GM21619 (cell line): ENCODE results near the gene OSTN.

Experiments
- ATAC-seq: cut with Tn5 transposase; IDR thresholded peaks from one replicate; pipeline ENCODE4 v1.9.1; 2021; ENCODE audit not compliant: unreplicated experiment

OSTN gene

GRCh38 chr3:191234216-191234615 lies 35.2 kb downstream of the OSTN start:
- no peak for ATAC-seq

GRCh38 chr3:191235331-191236314 lies 36.6 kb downstream of the OSTN start:
- peak; percentile 99 for ATAC-seq

GRCh38 chr3:191236646-191237045 lies 37.6 kb downstream of the OSTN start:
- ATAC-seq = no peak

- no peak for ATAC-seq
Measured at GRCh38 chr3:191237047-191237882, 38.2 kb downstream of the OSTN start.

- no peak for ATAC-seq
Measured at GRCh38 chr3:191238321-191238817, 39.3 kb downstream of the OSTN start.

GRCh38 chr3:191239407-191240031 lies 40.5 kb downstream of the OSTN start:
- no peak for ATAC-seq

GRCh38 chr3:191240486-191240885 lies 41.4 kb downstream of the OSTN start:
- ATAC-seq = no peak

- ATAC-seq = peak; percentile 42
Measured at GRCh38 chr3:191244242-191244867, 45.3 kb downstream of the OSTN start.

GRCh38 chr3:191246034-191246433 lies 47.0 kb downstream of the OSTN start:
- ATAC-seq = peak; percentile 73

- no peak for ATAC-seq
Measured at GRCh38 chr3:191246630-191247029, 47.6 kb downstream of the OSTN start.

GRCh38 chr3:191253089-191253799 lies 54.2 kb downstream of the OSTN start:
- ATAC-seq = peak; percentile 39

GRCh38 chr3:191254098-191254873 lies 55.2 kb downstream of the OSTN start:
- ATAC-seq = no peak

- ATAC-seq = no peak
Measured at GRCh38 chr3:191255156-191255555, 56.1 kb downstream of the OSTN start.

- no peak for ATAC-seq
Measured at GRCh38 chr3:191256405-191256804, 57.4 kb downstream of the OSTN start.

- ATAC-seq = no peak
Measured at GRCh38 chr3:191257286-191257685, 58.2 kb downstream of the OSTN start.

- ATAC-seq = no peak
Measured at GRCh38 chr3:191259486-191259885, 60.4 kb downstream of the OSTN start.

- no peak for ATAC-seq
Measured at GRCh38 chr3:191260431-191261303, 61.6 kb downstream of the OSTN start.

GRCh38 chr3:191261304-191261638 lies 62.2 kb downstream of the OSTN start:
- no peak for ATAC-seq
